Endothelial cell of umbilical vein (primary cell): ENCODE results near the gene LTB4R. TPM values are rescaled to one million over a fixed set of nuclear protein-coding genes. Genes with fewer than 3 reads are reported as not detected.

ENCODE experiments used
- BruUV-seq: library from RNA; stranded (reverse); fragments of 400-500 nt; replicated peaks from 2 replicates; lab custom pipeline; 2021; lab: Mats Ljungman, UMichigan
- CTCF ChIA-PET: fragments of 300-600, 350-600 bp; sonication (Branson Sonifier 250); formaldehyde crosslinking; loops from one replicate; lab custom pipeline; 2021; ENCODE audit warnings: antibody characterized with exemption, inconsistent platforms; lab: Charles Lee
- POLR2A ChIA-PET: fragments of 300-600, 350-600 bp; sonication (Branson Sonifier 250); formaldehyde crosslinking; loops from one replicate; lab custom pipeline; 2021; ENCODE audit warnings: antibody characterized with exemption, inconsistent platforms; lab: Charles Lee
- DNase-seq: peaks from one replicate; pipeline ENCODE4 v3.0.0-alpha.2; 2011; ENCODE audit warnings: low read depth, low spot score
- FAIRE-seq: peaks from 2 replicates; lab custom pipeline; 2011; peaks lifted over from hg19 to GRCh38; lab: Jason Lieb, UNC
- H2AFZ ChIP-seq: 2 replicates; pipeline ENCODE4 v1.6.0; 2012; ENCODE audit warnings: low read depth, low read length, control low read depth, inconsistent platforms
- H3K27ac ChIP-seq: 2 replicates; pipeline ENCODE4 v1.5.1; 2011; ENCODE audit warnings: low read depth, mild to moderate bottlenecking, control low read depth, low read length, moderate library complexity; ENCODE audit not compliant: insufficient read depth
- H3K27me3 ChIP-seq, 2 experiments: 2 replicates each; pipeline versions ENCODE4 v1.6.0 to v1.6.1; 2011; ENCODE audit warnings: low read length in 2 of 2, mixed read lengths in 1 of 2; ENCODE audit not compliant: control insufficient read depth in 2 of 2, insufficient read depth in 2 of 2
- H3K36me3 ChIP-seq, 2 experiments: 2 replicates in 1 of 2; 3 replicates in 1 of 2; pipeline ENCODE4 v1.5.1; 2011; ENCODE audit warnings: low read length in 2 of 2, mild to moderate bottlenecking in 1 of 2, moderate library complexity in 1 of 2; ENCODE audit not compliant: control insufficient read depth in 2 of 2, insufficient read depth in 2 of 2; ENCODE audit errors: extremely low read depth in 1 of 2
- H3K4me1 ChIP-seq: 3 replicates; pipeline ENCODE4 v1.5.1; 2011; ENCODE audit warnings: mild to moderate bottlenecking, low read length; ENCODE audit not compliant: control insufficient read depth, insufficient read depth; ENCODE audit errors: extremely low read depth
- H3K4me2 ChIP-seq: 2 replicates; pipeline ENCODE4 v1.6.1; 2011; ENCODE audit warnings: low read length, control low read depth, mixed read lengths; ENCODE audit not compliant: insufficient read depth
- H3K4me3 ChIP-seq, 3 experiments: fragments of 200-600 bp in 1 of 3; sonication (generic), shearing (Covaris generic) in 1 of 3; replicated peaks in 1 of 3; 2 replicates each; pipeline ENCODE4 v1.5.1; 2011 to 2016; ENCODE audit warnings: control low read depth in 3 of 3, low read length in 3 of 3, mild to moderate bottlenecking in 2 of 3, inconsistent platforms in 1 of 3, low read depth in 1 of 3, moderate library complexity in 1 of 3; ENCODE audit not compliant: insufficient read depth in 1 of 3
- H3K79me2 ChIP-seq: 2 replicates; pipeline ENCODE4 v1.6.0; 2012; ENCODE audit warnings: low read length, inconsistent platforms; ENCODE audit not compliant: control insufficient read depth, insufficient read depth
- H3K9ac ChIP-seq: replicated peaks from 2 replicates; pipeline ENCODE3; 2011; ENCODE audit warnings: low read length, control low read depth; ENCODE audit not compliant: insufficient read depth; ENCODE audit errors: extremely low read depth
- H3K9me1 ChIP-seq: replicated peaks from 3 replicates; pipeline ENCODE4 v1.6.0; 2011; ENCODE audit warnings: mild to moderate bottlenecking, low read length; ENCODE audit not compliant: control insufficient read depth, insufficient read depth; ENCODE audit errors: extremely low read depth
- H3K9me3 ChIP-seq: replicated peaks from 2 replicates; pipeline ENCODE4 v1.5.1; 2012; ENCODE audit warnings: low read length, inconsistent platforms; ENCODE audit not compliant: control insufficient read depth, insufficient read depth
- H4K20me1 ChIP-seq: replicated peaks from 2 replicates; pipeline ENCODE3; 2011; ENCODE audit warnings: mild to moderate bottlenecking, low read length; ENCODE audit not compliant: control insufficient read depth, insufficient read depth; ENCODE audit errors: extremely low read depth
- EZH2 ChIP-seq: IDR thresholded peaks from 2 replicates; pipeline ENCODE4 v1.6.1; 2012; ENCODE audit warnings: borderline replicate concordance, low read depth, mild to moderate bottlenecking, moderate library complexity, low read length, inconsistent platforms; ENCODE audit not compliant: severe bottlenecking
- FOS ChIP-seq: IDR thresholded peaks from 2 replicates; pipeline ENCODE4 v1.6.1; 2011; ENCODE audit warnings: mild to moderate bottlenecking, low read length, moderate library complexity, borderline replicate concordance; ENCODE audit not compliant: insufficient read depth
- GATA2 ChIP-seq: IDR thresholded peaks from 2 replicates; pipeline ENCODE4 v1.7.0; 2011; ENCODE audit warnings: low read depth, mild to moderate bottlenecking, moderate library complexity, mixed read lengths, low read length; ENCODE audit not compliant: insufficient read length, insufficient read depth
- JUN ChIP-seq: IDR thresholded peaks from 2 replicates; pipeline ENCODE4 v1.6.1; 2011; ENCODE audit warnings: borderline replicate concordance, low read depth; ENCODE audit not compliant: insufficient read length, insufficient read depth
- POLR2A ChIP-seq: IDR thresholded peaks from 2 replicates; pipeline ENCODE4 v1.6.1; 2012; ENCODE audit warnings: low read depth, mild to moderate bottlenecking, control low read depth, low read length
- dilution Hi-C: fragments of 300-500 bp; cut with MboI; formaldehyde crosslinking; loops from one replicate; pipeline ENCODE4 v1.15.0; 2019; ENCODE audit warnings: low sequenced_read_pairs; ENCODE audit not compliant: extremely low pct_ligation_motif_present
- intact Hi-C: fragments of 100-400 bp; cut with micrococcal nuclease; formaldehyde crosslinking; loops from one replicate; pipeline ENCODE4 v1.10.0; 2022
- polyA plus RNA-seq, 4 experiments: library from polyadenylated mRNA; depleted of rRNA in 3 of 4; stranded (reverse) in 3 of 4; unstranded in 1 of 4; fragments of >200 nt; gene quantifications; 2 replicates each; pipeline versions ENCODE4 v1.2.1 to v1.2.3, GENCODE V29; 2011 to 2012; ENCODE audit warnings: missing spikeins in 1 of 4
- total RNA-seq: library from RNA; stranded (reverse); gene quantifications from 2 replicates; pipeline ENCODE4 v1.2.3, GENCODE V29; 2021
- TF ChIP-seq, protein P1 (sequence below): IDR thresholded peaks from 2 replicates; pipeline ENCODE4 v1.6.1; 2011; ENCODE audit not compliant: insufficient read depth, insufficient read length
- TF ChIP-seq, protein P2 (sequence below), 2 donors: IDR thresholded peaks; 1 replicate in 1 of 2; 2 replicates in 1 of 2; pipeline ENCODE4 v1.5.1; 2011; ENCODE audit warnings: low read length in 2 of 2, mild to moderate bottlenecking in 2 of 2, moderate library complexity in 2 of 2, control low read depth in 1 of 2, inconsistent platforms in 1 of 2, low read depth in 1 of 2; ENCODE audit not compliant: insufficient read depth in 1 of 2; ENCODE audit errors: extremely low read depth in 1 of 2

LTB4R gene
- total and polyA plus RNA-seq, 2 donors (not counting 3 experiments of a cell fraction or from before 2014, with no cell fraction given), result 9.1 to 10.5 TPM

DNA sequence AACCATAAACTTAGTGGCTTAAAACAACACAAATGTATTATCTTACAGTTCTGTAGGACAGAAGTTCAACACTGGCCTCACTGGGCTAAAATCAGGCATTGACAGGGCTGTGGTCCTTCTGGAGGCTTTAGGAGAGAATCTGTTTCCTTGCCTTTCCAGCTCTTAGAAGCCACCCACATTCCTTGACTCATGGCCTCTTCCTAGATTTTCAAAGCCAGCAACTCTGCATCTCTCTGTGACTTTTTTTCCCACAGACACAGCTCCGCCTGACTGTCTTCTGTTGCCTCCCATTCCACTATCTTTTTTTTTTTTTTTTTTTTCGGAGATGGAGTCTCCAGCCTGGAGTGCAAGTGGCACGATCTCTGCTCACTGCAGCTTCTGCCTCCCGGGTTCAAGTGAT, 44.9 kb downstream of the LTB4R start:
- ChIA-PET POLR2A (no interaction called here), CTCF (interaction anchor here (0.7 to 8.1 kb wide), 4 partner anchors 9 to 316 kb away, joined by 3 to 52 read pairs (median 4); no protein-coding TSS in a partner anchor)
- no peak overlapping the region for H3K4me2 ChIP-seq
- peaks cover 15 to 16% of the 10 kb centered on the region in 2 experiments for H3K27me3 ChIP-seq
- H2AFZ ChIP-seq, result no peak overlapping the region
- H3K36me3 ChIP-seq, result no peaks in the 10 kb centered on the region
- H3K9me1 ChIP-seq, result no peaks in the 10 kb centered on the region
- H3K9me3 ChIP-seq, result no peaks in the 10 kb centered on the region
- intact Hi-C loops (no loop called here), dilution Hi-C loops (no loop called here)
- no peaks in the 10 kb centered on the region for H3K79me2 ChIP-seq
- FAIRE-seq, result no peak
- H4K20me1 ChIP-seq, result no peaks in the 10 kb centered on the region
- no peak overlapping the region for H3K9ac ChIP-seq
- H3K4me1 ChIP-seq, result no peaks in the 10 kb centered on the region
- H3K27ac ChIP-seq, result no peak overlapping the region
- no peak overlapping the region for H3K4me3 ChIP-seq
- DNase-seq, result no peak
- TF ChIP-seq FOS (no peak), JUN (no peak), POLR2A (no peak), GATA2 (no peak), EZH2 (no peak)
- TF ChIP-seq, protein P1, sequence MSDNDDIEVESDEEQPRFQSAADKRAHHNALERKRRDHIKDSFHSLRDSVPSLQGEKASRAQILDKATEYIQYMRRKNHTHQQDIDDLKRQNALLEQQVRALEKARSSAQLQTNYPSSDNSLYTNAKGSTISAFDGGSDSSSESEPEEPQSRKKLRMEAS, result no peak
- TF ChIP-seq, protein P2, sequence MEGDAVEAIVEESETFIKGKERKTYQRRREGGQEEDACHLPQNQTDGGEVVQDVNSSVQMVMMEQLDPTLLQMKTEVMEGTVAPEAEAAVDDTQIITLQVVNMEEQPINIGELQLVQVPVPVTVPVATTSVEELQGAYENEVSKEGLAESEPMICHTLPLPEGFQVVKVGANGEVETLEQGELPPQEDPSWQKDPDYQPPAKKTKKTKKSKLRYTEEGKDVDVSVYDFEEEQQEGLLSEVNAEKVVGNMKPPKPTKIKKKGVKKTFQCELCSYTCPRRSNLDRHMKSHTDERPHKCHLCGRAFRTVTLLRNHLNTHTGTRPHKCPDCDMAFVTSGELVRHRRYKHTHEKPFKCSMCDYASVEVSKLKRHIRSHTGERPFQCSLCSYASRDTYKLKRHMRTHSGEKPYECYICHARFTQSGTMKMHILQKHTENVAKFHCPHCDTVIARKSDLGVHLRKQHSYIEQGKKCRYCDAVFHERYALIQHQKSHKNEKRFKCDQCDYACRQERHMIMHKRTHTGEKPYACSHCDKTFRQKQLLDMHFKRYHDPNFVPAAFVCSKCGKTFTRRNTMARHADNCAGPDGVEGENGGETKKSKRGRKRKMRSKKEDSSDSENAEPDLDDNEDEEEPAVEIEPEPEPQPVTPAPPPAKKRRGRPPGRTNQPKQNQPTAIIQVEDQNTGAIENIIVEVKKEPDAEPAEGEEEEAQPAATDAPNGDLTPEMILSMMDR (IDR thresholded peaks at IDR 0.05; ENCODE audit: extremely low read depth in 1 of 2, insufficient read depth in 1 of 2, low read depth in 1 of 2, low read length in 2 of 2), result no peak
- BruUV-seq, result no TSS peak
